HEK293T (cell line): Measurements from ENCODE around the gene RPS19BP1.

Source experiments
- L3MBTL2 ChIP-seq: fragments of 450-650 bp; conservative IDR thresholded peaks from 2 replicates; pipeline ENCODE4 v1.6.1; 2016; ENCODE audit warnings: mild to moderate bottlenecking
- SP1 ChIP-seq: fragments of 450-650 bp; IDR thresholded peaks from 2 replicates; pipeline ENCODE4 v1.6.1; 2017

DNA sequence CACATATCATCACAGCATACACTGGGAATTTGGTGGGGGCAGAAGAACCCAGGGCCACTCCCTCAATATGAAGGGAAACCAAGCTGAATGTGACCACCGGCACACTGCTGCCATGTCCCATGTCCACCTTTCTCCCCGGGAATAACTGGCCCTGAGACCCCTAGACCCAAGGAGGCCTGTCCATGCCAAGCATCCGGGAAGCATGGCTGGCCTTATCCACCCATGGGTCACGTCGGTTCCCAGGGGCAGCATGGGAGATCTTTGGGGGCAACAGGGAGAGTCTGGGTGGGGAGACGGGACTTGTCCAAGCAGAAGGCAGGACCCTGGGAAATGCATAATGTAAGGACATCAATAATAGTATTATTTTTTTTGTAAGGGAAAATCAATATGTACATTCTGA is 40.9 kb downstream of the RPS19BP1 start:
- TF ChIP-seq SP1 (no peak), L3MBTL2 (no peak)
